K562 (cell line): ENCODE data around the gene CTIF. TPM values are rescaled to one million over a fixed set of nuclear protein-coding genes. Genes with fewer than 3 reads are reported as not detected.
A peak's percentile ranks its signal among the peaks of the same experiment; 100 is the strongest.

ENCODE experiments used
- ATAC-seq: fragments of 200-7000 bp; cut with Tn5 transposase; 3 replicates; pipeline ENCODE4 v1.9.1; 2020; ENCODE audit warnings: moderate library complexity
- BruUV-seq: library from RNA; stranded (reverse); fragments of 400-500 nt; replicated peaks from 2 replicates; lab custom pipeline; 2021; lab: Mats Ljungman, UMichigan
- CTCF ChIA-PET: fragments of 300-600 bp; formaldehyde crosslinking; extraction: SDS; loops from one replicate; lab custom pipeline; 2021; ENCODE audit warnings: low intra/inter-chr PET ratio; lab: Yijun Ruan, JAX
- POLR2A ChIA-PET: fragments of 300-600, 350-650 bp; sonication (Branson Sonifier 250); formaldehyde crosslinking; extraction: SDS; loops from one replicate; lab custom pipeline; 2021; ENCODE audit warnings: antibody characterized with exemption, inconsistent platforms; lab: Yijun Ruan, JAX
- DNase-seq, 4 experiments: peaks; one replicate each; pipeline versions ENCODE4 v3.0.0 to v3.0.0-alpha.2; 2011 to 2018; ENCODE audit warnings: low spot score in 3 of 4, mixed read lengths in 3 of 4; ENCODE audit errors: extremely low read depth in 1 of 4
- FAIRE-seq: peaks from 2 replicates; lab custom pipeline; 2011; peaks lifted over from hg19 to GRCh38; lab: Jason Lieb, UNC
- H2AFZ ChIP-seq: 2 replicates; pipeline ENCODE4 v1.6.0; 2011; ENCODE audit warnings: low read depth, low read length, control low read depth, inconsistent platforms
- H3K27ac ChIP-seq: fragments of 200-600 bp; 3 replicates; pipeline ENCODE4 v1.8.0; 2011; ENCODE audit warnings: low read depth, mild to moderate bottlenecking, control low read depth, inconsistent platforms, low read length, moderate library complexity, mixed read lengths; ENCODE audit errors: extremely low read depth
- H3K27me3 ChIP-seq, 2 experiments: fragments of 300-600 bp in 1 of 2; 2 replicates in 1 of 2; 3 replicates in 1 of 2; pipeline versions ENCODE4 v1.6.0 to v1.8.0; 2011; ENCODE audit warnings: inconsistent platforms in 2 of 2, low read length in 2 of 2, mild to moderate bottlenecking in 1 of 2, mixed read lengths in 1 of 2, moderate library complexity in 1 of 2; ENCODE audit not compliant: control insufficient read depth in 2 of 2, insufficient read depth in 2 of 2
- H3K36me3 ChIP-seq: fragments of 300-600 bp; 3 replicates; pipeline ENCODE4 v1.8.0; 2011; ENCODE audit warnings: mild to moderate bottlenecking, low read length, inconsistent platforms; ENCODE audit not compliant: control insufficient read depth, insufficient read depth
- H3K4me1 ChIP-seq, 2 experiments: fragments of 200-600 bp in 1 of 2; replicated peaks in 1 of 2; 2 replicates in 1 of 2; 3 replicates in 1 of 2; pipeline versions ENCODE4 v1.5.1 to v1.8.0; 2011; ENCODE audit warnings: inconsistent platforms in 2 of 2, low read length in 2 of 2, mild to moderate bottlenecking in 1 of 2, mixed read lengths in 1 of 2, moderate library complexity in 1 of 2; ENCODE audit not compliant: control insufficient read depth in 2 of 2, insufficient read depth in 2 of 2
- H3K4me2 ChIP-seq: 2 replicates; pipeline ENCODE4 v1.6.1; 2011; ENCODE audit warnings: low read length, control low read depth, inconsistent platforms, mixed read lengths; ENCODE audit not compliant: insufficient read depth
- H3K4me3 ChIP-seq: fragments of 200-600 bp; sonication (generic), shearing (Covaris generic); 2 replicates; pipeline ENCODE4 v1.5.1; 2016; ENCODE audit warnings: control low read depth, inconsistent platforms
- H3K79me2 ChIP-seq: fragments of 200-600 bp; 3 replicates; pipeline ENCODE4 v1.8.0; 2011; ENCODE audit warnings: low read length, inconsistent platforms; ENCODE audit not compliant: control insufficient read depth, insufficient read depth
- H3K9ac ChIP-seq, 2 experiments: 2 replicates each; pipeline versions ENCODE4 v1.6.0 to v1.6.1; 2011; ENCODE audit warnings: low read depth in 2 of 2, low read length in 2 of 2, control low read depth in 1 of 2, inconsistent platforms in 1 of 2, mild to moderate bottlenecking in 1 of 2, mixed read lengths in 1 of 2; ENCODE audit not compliant: insufficient read depth in 1 of 2
- H3K9me1 ChIP-seq: one replicate; pipeline ENCODE4 v1.6.0; 2011; ENCODE audit warnings: inconsistent platforms, mild to moderate bottlenecking, low read length, moderate library complexity; ENCODE audit not compliant: control insufficient read depth, insufficient read depth
- H3K9me3 ChIP-seq: replicated peaks from 2 replicates; pipeline ENCODE4 v1.5.1; 2011; ENCODE audit warnings: low read depth, low read length, inconsistent platforms; ENCODE audit not compliant: control insufficient read depth, insufficient read depth
- H4K20me1 ChIP-seq: replicated peaks from 2 replicates; pipeline ENCODE4 v1.6.1; 2011; ENCODE audit warnings: low read length, inconsistent platforms, mixed read lengths; ENCODE audit not compliant: control insufficient read depth, insufficient read depth
- MCM2 ChIP-seq: fragments of 450-650 bp; IDR thresholded peaks from 2 replicates; pipeline ENCODE4 v1.6.1; 2017; ENCODE audit warnings: low read depth, mild to moderate bottlenecking
- SNIP1 ChIP-seq: fragments of 450-650 bp; IDR thresholded peaks from 2 replicates; pipeline ENCODE4 v1.7.1; 2017; ENCODE audit warnings: low read depth, mild to moderate bottlenecking
- ZNF146 ChIP-seq: IDR thresholded peaks from one replicate; pipeline ENCODE4 v1.6.1; 2018; ENCODE audit warnings: missing compliant biosample characterization; ENCODE audit not compliant: unreplicated experiment
- WGBS: fragments of 100-300 bp; shearing (Covaris generic); methylation state at CpG from one replicate; pipeline ENCODE4 v1.1.6; 2016; ENCODE audit warnings: low coverage, mixed read lengths; ENCODE audit not compliant: insufficient coverage; ENCODE audit errors: missing lambda C conversion rate; 5-methylcytosine and 5-hydroxymethylcytosine counted together
- in situ Hi-C: fragments of 300-500 bp; cut with MboI; formaldehyde crosslinking; loops from 4 replicates; pipeline ENCODE4 v1.15.0; 2018; ENCODE audit warnings: inconsistent platforms, mixed read lengths
- intact Hi-C: fragments of 100-400 bp; cut with micrococcal nuclease; formaldehyde crosslinking; loops from 2 replicates; pipeline ENCODE4 v1.14.2; 2022
- polyA plus RNA-seq, 8 experiments: library from polyadenylated mRNA; depleted of rRNA in 4 of 8; stranded (reverse) in 5 of 8; unstranded in 3 of 8; fragments of >200 nt; fragmentation: Nextera tagmentation in 2 of 8; fragmentation: Illumina TruSeq in 1 of 8; extraction: Ambion mirVana in 2 of 8; extraction: Trizol in 1 of 8; gene quantifications; 2 replicates each; pipeline versions ENCODE4 v1.2.1 to v1.2.3, GENCODE V29; 2011 to 2014; ENCODE audit warnings: inconsistent platforms in 1 of 8, missing spikeins in 1 of 8
- total RNA-seq, 7 experiments: library from RNA; depleted of rRNA in 6 of 7; stranded (reverse); fragments of >200 nt in 6 of 7; fragmentation: Illumina TruSeq in 2 of 7; extraction: Trizol in 2 of 7; gene quantifications; 2 replicates each; pipeline versions ENCODE4 v1.2.1 to v1.2.3, GENCODE V29; 2011 to 2021; ENCODE audit warnings: low replicate concordance in 1 of 7
- TF ChIP-seq, protein P1 (sequence below), 2 experiments: fragments of 450-650 bp; IDR thresholded peaks; 2 replicates each; pipeline ENCODE4 v1.6.1; 2016; ENCODE audit warnings: mild to moderate bottlenecking in 2 of 2, borderline replicate concordance in 1 of 2, low read depth in 1 of 2, moderate library complexity in 1 of 2

Gene CTIF
- total and polyA plus RNA-seq, 9 of the 15 experiments (the other 6 are each of a cell fraction or from before 2014, with no cell fraction given), result 0.17 to 11.5 (median 2.2) TPM

DNA sequence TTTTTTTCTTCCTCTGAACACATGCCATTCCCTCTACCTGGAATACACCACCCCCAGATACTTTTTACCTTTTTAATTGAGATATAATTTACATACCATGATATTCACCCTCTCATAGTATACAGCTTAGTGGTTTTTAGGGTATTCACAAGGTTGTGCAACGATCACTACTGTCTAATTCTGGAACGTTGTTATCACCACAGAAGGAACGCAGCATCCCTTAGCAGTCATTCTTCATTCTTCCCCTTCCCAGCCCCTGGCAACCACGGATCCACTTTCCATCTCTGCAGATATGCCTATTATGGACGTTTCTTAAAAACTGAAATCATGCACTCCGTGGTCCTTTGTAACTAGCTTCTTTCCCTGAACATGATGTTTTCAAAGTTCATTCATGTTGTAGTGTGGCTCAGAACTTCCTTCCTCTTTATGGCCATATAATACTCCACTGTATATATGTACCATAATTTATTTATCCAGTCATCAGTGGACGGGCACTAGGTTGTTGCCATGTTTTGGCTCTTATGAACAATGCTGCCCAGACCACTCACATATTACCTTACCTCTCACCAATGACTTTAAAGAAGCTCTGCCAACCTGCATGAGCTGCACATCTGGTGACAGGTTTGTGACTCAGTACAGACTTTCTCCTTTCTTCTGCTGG lies 168.9 kb downstream of the CTIF start:
- no peak for DNase-seq
- Histone ChIP-seq H3K9me3 (no peaks in the 10 kb centered on the region), H3K9ac (no peak overlapping the region), H2AFZ (no peak overlapping the region), H3K4me1 (peaks cover 3 to 9% of the 10 kb centered on the region in 2 experiments; a peak in 4 of 5 replicates), H3K4me3 (no peak overlapping the region), H3K36me3 (no peaks in the 10 kb centered on the region), H3K9me1 (no peaks in the 10 kb centered on the region), H3K27ac (no peak overlapping the region), H3K27me3 (no peaks in the 10 kb centered on the region), H3K79me2 (no peaks in the 10 kb centered on the region), H3K4me2 (no peak overlapping the region), H4K20me1 (0 out of 2 replicates have a peak, but pooled peaks cover 4% of the 10 kb centered on the region)
- ATAC-seq, result no peak
- BruUV-seq, result no TSS peak
- TF ChIP-seq MCM2, result no peak
- no peak for TF ChIP-seq SNIP1
- peak; percentile 25 for TF ChIP-seq ZNF146 (CRISPR knock-in tag)
- WGBS, result 31% methylated on average over 7 of the region's 7 CpGs
- ChIA-PET CTCF (no interaction called here), POLR2A (interaction anchor here (0.6 to 1.0 kb wide), 2 partner anchors 12 to 559 kb away, joined by 3 read pairs; no protein-coding TSS in a partner anchor)
- no peak for FAIRE-seq
- in situ Hi-C loops (no loop called here), intact Hi-C loops (no loop called here)

DNA sequence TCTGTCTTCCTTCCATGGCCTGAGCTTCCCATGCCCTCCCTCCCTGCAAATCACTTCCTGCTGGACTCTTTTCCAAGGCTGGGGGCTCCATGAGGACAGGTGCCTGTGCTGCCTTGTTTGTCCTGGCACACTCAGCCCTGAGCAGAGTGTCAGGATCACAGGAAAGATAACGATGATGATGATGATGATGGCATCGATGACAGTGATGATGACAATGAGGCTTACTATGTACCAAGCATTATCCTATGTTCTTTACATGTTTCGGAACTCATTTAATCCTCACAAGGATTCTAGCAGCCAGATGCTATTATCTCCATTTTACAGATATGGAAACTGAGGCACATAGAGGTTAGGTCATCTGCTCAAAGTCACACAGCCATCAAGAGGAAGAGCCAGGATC lies 170.0 kb downstream of the CTIF start:
- Histone ChIP-seq H3K4me3 (no peak overlapping the region), H3K36me3 (no peaks in the 10 kb centered on the region), H3K4me1 (peaks cover 3 to 4% of the 10 kb centered on the region in 2 experiments; a peak in 3 of 5 replicates), H3K9ac (no peak overlapping the region), H3K4me2 (no peak overlapping the region), H3K27ac (no peak overlapping the region), H2AFZ (no peak overlapping the region), H3K27me3 (no peaks in the 10 kb centered on the region), H3K79me2 (no peaks in the 10 kb centered on the region), H4K20me1 (0 out of 2 replicates have a peak, but pooled peaks cover 4% of the 10 kb centered on the region), H3K9me1 (no peaks in the 10 kb centered on the region), H3K9me3 (no peaks in the 10 kb centered on the region)
- DNase-seq (no peak), FAIRE-seq (no peak), ATAC-seq (no peak)
- 77% methylated on average over 3 of the region's 3 CpGs for WGBS
- no TSS peak for BruUV-seq
- in situ Hi-C loops (no loop called here), intact Hi-C loops (no loop called here)
- ChIA-PET CTCF (no interaction called here), POLR2A (interaction anchor here (0.6 kb wide), 1 partner anchor 308 kb away, joined by 3 read pairs; no protein-coding TSS in a partner anchor)
- TF ChIP-seq, protein P1, sequence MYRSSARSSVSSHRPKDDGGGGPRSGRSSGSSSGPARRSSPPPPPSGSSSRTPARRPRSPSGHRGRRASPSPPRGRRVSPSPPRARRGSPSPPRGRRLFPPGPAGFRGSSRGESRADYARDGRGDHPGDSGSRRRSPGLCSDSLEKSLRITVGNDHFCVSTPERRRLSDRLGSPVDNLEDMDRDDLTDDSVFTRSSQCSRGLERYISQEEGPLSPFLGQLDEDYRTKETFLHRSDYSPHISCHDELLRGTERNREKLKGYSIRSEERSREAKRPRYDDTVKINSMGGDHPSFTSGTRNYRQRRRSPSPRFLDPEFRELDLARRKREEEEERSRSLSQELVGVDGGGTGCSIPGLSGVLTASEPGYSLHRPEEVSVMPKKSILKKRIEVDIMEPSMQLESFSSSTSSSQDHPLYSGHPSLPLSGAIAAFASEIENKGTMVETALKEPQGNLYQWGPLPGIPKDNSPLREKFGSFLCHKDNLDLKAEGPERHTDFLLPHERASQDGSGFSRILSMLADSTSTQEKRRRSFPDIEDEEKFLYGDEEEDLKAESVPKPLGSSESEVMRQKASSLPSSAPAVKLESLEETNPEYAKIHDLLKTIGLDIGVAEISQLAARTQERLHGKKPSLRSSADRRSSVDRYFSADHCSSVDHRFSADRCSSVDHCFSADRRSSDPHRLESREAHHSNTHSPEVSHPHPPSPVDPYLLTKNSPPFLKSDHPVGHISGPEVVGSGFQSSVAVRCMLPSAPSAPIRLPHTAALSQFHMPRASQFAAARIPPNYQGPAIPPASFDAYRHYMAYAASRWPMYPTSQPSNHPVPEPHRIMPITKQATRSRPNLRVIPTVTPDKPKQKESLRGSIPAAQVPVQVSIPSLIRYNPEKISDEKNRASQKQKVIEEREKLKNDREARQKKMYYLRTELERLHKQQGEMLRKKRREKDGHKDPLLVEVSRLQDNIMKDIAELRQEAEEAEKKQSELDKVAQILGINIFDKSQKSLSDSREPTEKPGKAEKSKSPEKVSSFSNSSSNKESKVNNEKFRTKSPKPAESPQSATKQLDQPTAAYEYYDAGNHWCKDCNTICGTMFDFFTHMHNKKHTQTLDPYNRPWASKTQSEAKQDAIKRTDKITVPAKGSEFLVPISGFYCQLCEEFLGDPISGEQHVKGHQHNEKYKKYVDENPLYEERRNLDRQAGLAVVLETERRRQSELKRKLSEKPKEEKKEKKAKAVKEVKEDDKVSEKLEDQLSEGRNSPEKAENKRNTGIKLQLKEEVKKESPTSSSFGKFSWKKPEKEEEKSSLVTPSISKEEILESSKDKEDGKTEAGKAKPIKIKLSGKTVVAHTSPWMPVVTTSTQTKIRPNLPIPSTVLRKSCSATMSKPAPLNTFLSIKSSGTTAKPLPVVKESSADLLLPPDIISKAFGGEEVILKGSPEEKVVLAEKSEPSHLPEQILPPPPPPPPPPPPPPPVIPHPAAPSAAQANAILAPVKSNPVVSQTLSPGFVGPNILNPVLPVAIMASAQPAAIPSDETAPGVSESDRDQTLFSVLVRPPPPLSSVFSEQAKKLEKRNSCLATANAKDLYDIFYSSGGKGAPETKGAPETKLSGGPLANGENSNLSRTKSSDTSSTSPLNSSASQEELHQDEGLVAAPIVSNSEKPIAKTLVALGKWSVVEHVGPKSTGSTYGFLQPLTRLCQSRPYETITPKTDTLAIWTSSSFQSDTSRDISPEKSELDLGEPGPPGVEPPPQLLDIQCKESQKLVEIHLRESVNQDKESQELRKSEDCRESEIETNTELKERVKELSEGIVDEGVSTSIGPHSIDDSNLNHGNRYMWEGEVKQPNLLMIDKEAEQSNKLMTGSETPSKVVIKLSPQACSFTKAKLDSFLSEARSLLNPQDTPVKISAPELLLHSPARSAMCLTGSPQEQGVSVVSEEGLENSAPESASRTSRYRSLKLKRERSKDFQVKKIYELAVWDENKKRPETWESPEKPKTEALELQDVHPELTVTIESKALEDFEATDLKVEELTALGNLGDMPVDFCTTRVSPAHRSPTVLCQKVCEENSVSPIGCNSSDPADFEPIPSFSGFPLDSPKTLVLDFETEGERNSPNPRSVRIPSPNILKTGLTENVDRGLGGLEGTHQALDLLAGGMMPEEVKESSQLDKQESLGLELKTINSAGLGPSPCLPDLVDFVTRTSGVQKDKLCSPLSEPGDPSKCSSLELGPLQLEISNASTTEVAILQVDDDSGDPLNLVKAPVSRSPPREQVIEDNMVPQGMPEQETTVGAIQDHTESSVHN (IDR thresholded peaks at IDR 0.05; ENCODE audit: borderline replicate concordance in 1 of 2, low read depth in 1 of 2), result no peak
